Measurements from ENCODE around the gene CDH4. TPM values are rescaled to one million over a fixed set of nuclear protein-coding genes. Genes with fewer than 3 reads are reported as not detected.
"Not testable (repeated sequence)": the region's sequence is repeated elsewhere in the genome, so short reads cannot be mapped to it uniquely, and the experiment has no call there.

The CDH4 gene
- total RNA-seq, 1 donor from 2014 or later, result 8.3 TPM

DNA sequence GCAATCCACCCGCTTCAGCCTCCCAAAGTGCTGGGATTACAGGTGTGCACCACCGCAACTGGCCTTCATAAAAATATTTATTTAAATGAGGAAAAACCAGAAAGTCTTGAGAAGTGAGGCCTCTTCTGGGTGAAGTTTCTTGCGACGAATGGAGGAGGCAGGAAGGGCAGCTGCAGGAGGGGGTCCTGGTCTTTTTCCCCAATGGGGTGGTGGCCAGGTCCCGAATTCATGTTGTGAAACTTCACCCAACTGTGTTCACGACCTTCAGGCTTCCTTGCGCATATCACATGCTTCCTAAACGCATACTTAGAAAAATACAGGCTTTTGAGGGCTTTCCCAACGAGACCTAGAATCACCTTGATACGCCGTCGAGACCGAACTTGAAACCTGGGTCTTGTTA lies 145.1 kb downstream of the CDH4 start:
- H3K4me3 Mint-ChIP-seq, result no peak overlapping the region
- no peaks in the 10 kb centered on the region for H3K27me3 Mint-ChIP-seq
- H3K4me1 Mint-ChIP-seq (ENCODE audit: unreplicated experiment), result no peaks in the 10 kb centered on the region
- H3K36me3 Mint-ChIP-seq, result no peaks in the 10 kb centered on the region
- no peak for DNase-seq (ENCODE audit: extremely low spot score, unreplicated experiment)
- no peaks in the 10 kb centered on the region for H3K9me3 Mint-ChIP-seq
- TF ChIP-seq, protein P1, sequence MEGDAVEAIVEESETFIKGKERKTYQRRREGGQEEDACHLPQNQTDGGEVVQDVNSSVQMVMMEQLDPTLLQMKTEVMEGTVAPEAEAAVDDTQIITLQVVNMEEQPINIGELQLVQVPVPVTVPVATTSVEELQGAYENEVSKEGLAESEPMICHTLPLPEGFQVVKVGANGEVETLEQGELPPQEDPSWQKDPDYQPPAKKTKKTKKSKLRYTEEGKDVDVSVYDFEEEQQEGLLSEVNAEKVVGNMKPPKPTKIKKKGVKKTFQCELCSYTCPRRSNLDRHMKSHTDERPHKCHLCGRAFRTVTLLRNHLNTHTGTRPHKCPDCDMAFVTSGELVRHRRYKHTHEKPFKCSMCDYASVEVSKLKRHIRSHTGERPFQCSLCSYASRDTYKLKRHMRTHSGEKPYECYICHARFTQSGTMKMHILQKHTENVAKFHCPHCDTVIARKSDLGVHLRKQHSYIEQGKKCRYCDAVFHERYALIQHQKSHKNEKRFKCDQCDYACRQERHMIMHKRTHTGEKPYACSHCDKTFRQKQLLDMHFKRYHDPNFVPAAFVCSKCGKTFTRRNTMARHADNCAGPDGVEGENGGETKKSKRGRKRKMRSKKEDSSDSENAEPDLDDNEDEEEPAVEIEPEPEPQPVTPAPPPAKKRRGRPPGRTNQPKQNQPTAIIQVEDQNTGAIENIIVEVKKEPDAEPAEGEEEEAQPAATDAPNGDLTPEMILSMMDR (conservative IDR thresholded peaks at IDR 0.05), result no peak
- no peak overlapping the region for H3K27ac Mint-ChIP-seq

DNA sequence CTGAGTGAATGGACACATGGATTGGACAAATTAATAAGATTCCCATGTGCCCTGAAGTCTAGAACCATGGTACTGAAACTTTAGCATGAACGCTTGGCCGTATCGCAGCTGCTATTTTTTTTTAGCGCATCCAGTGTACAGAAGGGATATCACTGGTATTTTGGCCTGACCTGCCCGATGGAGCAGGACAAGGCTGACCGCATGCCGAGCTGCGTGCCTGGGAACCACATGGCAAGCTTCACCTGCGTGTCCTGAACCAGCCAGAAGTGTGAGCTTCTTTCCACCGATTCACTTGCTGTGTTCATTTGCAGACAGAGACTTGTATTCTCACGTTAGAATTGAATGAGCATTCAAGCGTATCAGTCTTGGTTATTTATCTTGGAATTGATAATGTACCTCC lies 145.7 kb downstream of the CDH4 start:
- TF ChIP-seq, protein P1 (conservative IDR thresholded peaks at IDR 0.05), result no peak
- Mint-ChIP-seq H3K36me3 (no peaks in the 10 kb centered on the region), H3K4me1 (ENCODE audit: unreplicated experiment) (no peaks in the 10 kb centered on the region), H3K27me3 (no peaks in the 10 kb centered on the region), H3K4me3 (no peak overlapping the region), H3K9me3 (no peaks in the 10 kb centered on the region), H3K27ac (no peak overlapping the region)
- no peak for DNase-seq (ENCODE audit: extremely low spot score, unreplicated experiment)

DNA sequence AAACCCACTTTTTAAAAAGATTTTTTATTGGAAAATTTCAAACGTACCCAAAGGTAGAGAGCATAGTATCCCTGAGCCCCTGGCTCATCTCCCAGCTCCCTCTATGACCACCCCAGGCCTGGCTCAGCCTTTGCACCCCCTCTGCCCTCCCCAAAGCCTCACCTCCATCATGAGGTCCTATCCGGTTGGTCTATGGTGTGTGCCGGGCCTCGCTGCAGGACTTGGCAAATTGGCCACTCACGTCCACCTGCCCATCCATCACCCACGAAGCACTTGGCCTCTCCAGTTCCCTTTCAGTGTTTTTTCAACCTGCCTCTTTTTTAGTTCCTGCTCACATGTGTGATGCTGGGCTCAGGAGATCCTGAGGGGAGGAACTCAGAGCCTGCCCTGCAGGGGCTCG lies 147.4 kb downstream of the CDH4 start:
- H3K27ac Mint-ChIP-seq, result no peak overlapping the region
- H3K27me3 Mint-ChIP-seq, result no peaks in the 10 kb centered on the region
- H3K9me3 Mint-ChIP-seq, result no peaks in the 10 kb centered on the region
- H3K36me3 Mint-ChIP-seq, result no peaks in the 10 kb centered on the region
- no peak for DNase-seq (ENCODE audit: extremely low spot score, unreplicated experiment)
- no peak overlapping the region for H3K4me3 Mint-ChIP-seq
- H3K4me1 Mint-ChIP-seq (ENCODE audit: unreplicated experiment), result no peaks in the 10 kb centered on the region
- TF ChIP-seq, protein P1 (conservative IDR thresholded peaks at IDR 0.05), result no peak

DNA sequence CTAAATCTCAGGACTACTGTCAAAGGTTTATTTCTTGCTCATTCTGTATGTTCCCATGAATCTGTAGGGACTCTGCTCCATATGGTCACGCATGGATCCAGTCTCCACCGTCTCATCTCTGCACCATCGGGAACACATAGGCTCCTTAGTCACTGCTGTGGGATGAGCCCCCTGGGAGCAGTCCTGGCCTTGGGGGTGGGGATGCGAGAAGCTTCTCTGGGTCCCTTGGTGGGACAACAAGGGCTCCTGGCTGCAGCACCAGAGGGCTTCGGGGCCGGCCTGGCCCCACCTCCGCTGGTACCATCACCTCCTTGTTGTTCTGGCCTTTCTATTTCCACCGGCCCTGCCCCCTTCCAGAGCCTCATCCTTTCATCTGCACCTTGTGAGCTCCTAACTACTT lies 148.4 kb downstream of the CDH4 start:
- Mint-ChIP-seq H3K4me3 (no peak overlapping the region), H3K9me3 (no peaks in the 10 kb centered on the region), H3K27me3 (no peaks in the 10 kb centered on the region), H3K27ac (no peak overlapping the region), H3K4me1 (ENCODE audit: unreplicated experiment) (no peaks in the 10 kb centered on the region), H3K36me3 (no peaks in the 10 kb centered on the region)
- TF ChIP-seq, protein P1 (conservative IDR thresholded peaks at IDR 0.05), result no peak
- no peak for DNase-seq (ENCODE audit: extremely low spot score, unreplicated experiment)

DNA sequence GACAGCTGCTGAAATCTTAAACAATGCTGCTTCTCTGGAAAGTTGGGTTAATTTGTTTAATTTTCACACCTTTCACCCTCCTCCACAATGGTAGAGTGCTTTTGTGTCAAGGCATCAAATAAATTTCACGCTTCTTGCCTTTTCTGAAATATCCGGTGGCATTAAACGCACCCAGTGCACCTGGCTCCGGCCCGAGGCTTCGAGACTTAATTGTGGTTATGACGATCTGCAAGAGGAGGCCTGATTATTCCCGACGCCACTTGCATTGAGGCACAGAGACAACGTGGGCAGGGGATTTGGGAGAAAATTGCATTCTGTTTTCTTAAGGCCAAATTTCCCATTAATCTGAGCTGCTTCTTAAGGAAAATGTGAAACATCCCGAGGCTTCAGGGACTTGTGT lies 152.2 kb downstream of the CDH4 start:
- peaks cover 8% of the 10 kb centered on the region for H3K36me3 Mint-ChIP-seq
- no peak overlapping the region for H3K4me3 Mint-ChIP-seq
- H3K4me1 Mint-ChIP-seq (ENCODE audit: unreplicated experiment), result no peaks in the 10 kb centered on the region
- H3K9me3 Mint-ChIP-seq, result peaks cover 8% of the 10 kb centered on the region
- DNase-seq (ENCODE audit: extremely low spot score, unreplicated experiment), result no peak
- H3K27me3 Mint-ChIP-seq, result peaks cover 11% of the 10 kb centered on the region
- TF ChIP-seq, protein P1 (conservative IDR thresholded peaks at IDR 0.05), result no peak
- H3K27ac Mint-ChIP-seq, result no peak overlapping the region

DNA sequence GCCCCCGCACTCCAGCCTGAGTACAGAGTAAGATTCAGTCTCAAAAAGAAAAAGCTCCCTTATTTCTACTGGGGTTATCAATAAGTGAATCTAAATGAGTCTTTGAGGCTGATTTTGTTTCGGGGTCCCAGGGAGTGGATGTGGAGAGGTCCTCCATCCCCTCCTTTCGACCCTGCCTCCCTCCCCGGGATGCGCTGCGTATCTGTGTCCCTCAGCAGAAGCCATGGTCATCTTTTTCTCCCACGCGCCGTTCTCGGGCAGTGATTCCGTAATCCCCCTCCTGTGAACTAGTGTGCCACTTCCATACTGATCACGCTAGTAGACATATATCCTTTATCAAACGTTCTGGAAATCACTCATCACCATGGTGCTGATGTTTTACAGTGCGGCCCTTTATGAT lies 152.9 kb downstream of the CDH4 start:
- Mint-ChIP-seq H3K27ac (no peak overlapping the region), H3K4me1 (ENCODE audit: unreplicated experiment) (no peaks in the 10 kb centered on the region), H3K4me3 (no peak overlapping the region), H3K27me3 (peaks cover 11% of the 10 kb centered on the region), H3K9me3 (peaks cover 8% of the 10 kb centered on the region), H3K36me3 (peaks cover 8% of the 10 kb centered on the region)
- TF ChIP-seq, protein P1 (conservative IDR thresholded peaks at IDR 0.05), result no peak
- no peak for DNase-seq (ENCODE audit: extremely low spot score, unreplicated experiment)

DNA sequence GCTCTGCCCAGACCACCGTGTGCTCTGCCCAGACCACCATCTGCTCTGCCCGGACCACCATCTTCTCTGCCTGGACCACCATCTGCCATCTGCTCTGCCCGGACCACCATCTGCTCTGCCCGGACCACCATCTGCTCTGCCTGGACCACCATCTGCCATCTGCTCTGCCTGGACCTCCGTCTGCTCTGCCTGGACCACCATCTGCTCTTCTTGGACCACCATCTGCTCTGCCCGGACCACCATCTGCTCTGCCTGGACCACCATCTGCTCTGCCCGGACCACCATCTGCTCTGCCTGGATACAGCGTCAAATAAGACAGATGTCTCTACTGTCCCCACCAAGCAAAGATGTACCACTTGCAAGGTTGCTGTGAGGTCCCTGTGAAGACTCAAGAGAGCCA lies 154.7 kb downstream of the CDH4 start:
- not testable (repeated sequence) for H3K4me3 Mint-ChIP-seq; H3K4me1 Mint-ChIP-seq (ENCODE audit: unreplicated experiment); H3K9me3 Mint-ChIP-seq; H3K36me3 Mint-ChIP-seq; H3K27ac Mint-ChIP-seq; DNase-seq (ENCODE audit: extremely low spot score, unreplicated experiment)
- H3K27me3 Mint-ChIP-seq, result peaks cover 11% of the 10 kb centered on the region
